ENCODE measurements around the gene OSBP2.

OSBP2 gene

GRCh38 chr22:30923168-30923900 lies 228.7 kb downstream of the OSBP2 start:
- Histone ChIP-seq H3K9me3 (ENCODE audit: severe bottlenecking) (no peaks in the 10 kb centered on the region), H3K27me3 (ENCODE audit: insufficient read depth, poor library complexity, severe bottlenecking) (no peaks in the 10 kb centered on the region), H3K4me1 (ENCODE audit: insufficient read depth, poor library complexity, severe bottlenecking) (no peaks in the 10 kb centered on the region), H3K27ac (ENCODE audit: poor library complexity, severe bottlenecking) (no peak overlapping the region), H3K36me3 (ENCODE audit: low read depth) (peaks cover 9% of the 10 kb centered on the region; the same call in 1 of the 2 replicates), H3K4me3 (ENCODE audit: severe bottlenecking) (no peak overlapping the region)
- no peak for DNase-seq (ENCODE audit: low spot score)
- no peak for TF ChIP-seq CTCF (IDR thresholded peaks at IDR 0.05; ENCODE audit: poor library complexity, severe bottlenecking)
- ATAC-seq (ENCODE audit: low read depth) = no peak

DNA sequence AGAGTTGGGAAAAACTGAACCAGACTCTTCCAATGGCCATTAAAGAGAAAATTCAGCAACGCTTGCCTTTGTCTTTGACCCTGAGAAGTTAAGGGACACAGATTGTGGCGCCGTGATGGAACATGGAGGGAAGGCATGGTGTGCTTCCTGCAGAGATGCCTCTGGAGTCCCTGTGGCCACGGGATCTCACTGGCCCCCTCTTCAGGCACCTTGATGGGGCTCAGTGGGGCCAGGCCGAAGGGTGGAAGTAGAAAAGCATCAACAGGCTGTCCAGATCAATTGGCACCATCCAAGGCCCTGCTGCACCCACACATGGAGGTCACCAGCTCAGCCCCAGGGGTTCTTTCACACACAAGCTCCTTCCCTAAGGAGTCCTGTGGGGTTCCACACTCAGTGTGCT lies 231.0 kb downstream of the OSBP2 start:
- DNase-seq (ENCODE audit: low spot score) = no peak
- peaks cover 26% of the 10 kb centered on the region for H3K36me3 ChIP-seq (ENCODE audit: low read depth)
- TF ChIP-seq CTCF (IDR thresholded peaks at IDR 0.05; ENCODE audit: poor library complexity, severe bottlenecking) = no peak

DNA sequence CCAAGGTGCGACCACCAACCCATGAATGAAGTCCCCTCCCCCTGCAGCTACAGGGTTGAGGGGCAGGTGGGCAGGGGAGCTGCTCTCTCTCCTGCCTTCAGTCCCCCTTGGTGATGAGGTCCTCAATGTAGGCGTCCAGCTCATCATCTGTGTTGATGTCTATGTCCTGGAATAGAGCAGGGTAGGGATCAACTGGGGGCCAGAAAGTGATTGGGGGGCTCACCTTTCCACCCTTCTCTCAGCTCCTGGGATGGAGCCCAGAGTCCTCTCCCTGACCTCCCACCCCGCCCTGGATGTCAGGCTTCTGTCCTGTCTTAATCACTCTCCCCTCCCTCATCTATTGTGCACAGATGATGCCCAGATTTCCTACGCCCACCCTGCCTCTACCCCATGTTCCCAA lies 232.0 kb downstream of the OSBP2 start:
- Histone ChIP-seq H3K4me3 (ENCODE audit: severe bottlenecking) (no peak overlapping the region), H3K9me3 (ENCODE audit: severe bottlenecking) (no peaks in the 10 kb centered on the region), H3K27ac (ENCODE audit: poor library complexity, severe bottlenecking) (no peak overlapping the region), H3K27me3 (ENCODE audit: insufficient read depth, poor library complexity, severe bottlenecking) (no peaks in the 10 kb centered on the region), H3K4me1 (ENCODE audit: insufficient read depth, poor library complexity, severe bottlenecking) (no peaks in the 10 kb centered on the region), H3K36me3 (ENCODE audit: low read depth) (peaks cover 36% of the 10 kb centered on the region)
- no peak for TF ChIP-seq CTCF (IDR thresholded peaks at IDR 0.05; ENCODE audit: poor library complexity, severe bottlenecking)
- no peak for DNase-seq (ENCODE audit: low spot score)
- ATAC-seq (ENCODE audit: low read depth) = no peak

More for the DNA sequence above, 231.0 kb downstream of the OSBP2 start:
- no peak overlapping the region for H3K4me3 ChIP-seq (ENCODE audit: severe bottlenecking)
- no peak overlapping the region for H3K27ac ChIP-seq (ENCODE audit: poor library complexity, severe bottlenecking)
- H3K9me3 ChIP-seq (ENCODE audit: severe bottlenecking) = no peaks in the 10 kb centered on the region
- ATAC-seq (ENCODE audit: low read depth) = no peak
- H3K4me1 ChIP-seq (ENCODE audit: insufficient read depth, poor library complexity, severe bottlenecking) = no peaks in the 10 kb centered on the region
- H3K27me3 ChIP-seq (ENCODE audit: insufficient read depth, poor library complexity, severe bottlenecking) = no peaks in the 10 kb centered on the region

- Histone ChIP-seq H3K4me1 (ENCODE audit: insufficient read depth, poor library complexity, severe bottlenecking) (no peaks in the 10 kb centered on the region), H3K27me3 (ENCODE audit: insufficient read depth, poor library complexity, severe bottlenecking) (no peaks in the 10 kb centered on the region), H3K36me3 (ENCODE audit: low read depth) (peaks cover 47% of the 10 kb centered on the region), H3K9me3 (ENCODE audit: severe bottlenecking) (no peaks in the 10 kb centered on the region), H3K4me3 (ENCODE audit: severe bottlenecking) (no peak overlapping the region), H3K27ac (ENCODE audit: poor library complexity, severe bottlenecking) (no peak overlapping the region)
- ATAC-seq (ENCODE audit: low read depth) = no peak
- DNase-seq (ENCODE audit: low spot score) = no peak
- TF ChIP-seq CTCF (IDR thresholded peaks at IDR 0.05; ENCODE audit: poor library complexity, severe bottlenecking) = no peak
These were observed 233.1 kb downstream of the OSBP2 start for GRCh38 chr22:30927806-30928205.

- Histone ChIP-seq H3K27ac (ENCODE audit: poor library complexity, severe bottlenecking) (no peak overlapping the region), H3K4me1 (ENCODE audit: insufficient read depth, poor library complexity, severe bottlenecking) (no peaks in the 10 kb centered on the region), H3K9me3 (ENCODE audit: severe bottlenecking) (no peaks in the 10 kb centered on the region), H3K4me3 (ENCODE audit: severe bottlenecking) (no peak overlapping the region), H3K36me3 (ENCODE audit: low read depth) (peaks cover 53% of the 10 kb centered on the region), H3K27me3 (ENCODE audit: insufficient read depth, poor library complexity, severe bottlenecking) (no peaks in the 10 kb centered on the region)
- ATAC-seq (ENCODE audit: low read depth) (no peak), DNase-seq (ENCODE audit: low spot score) (no peak)
- TF ChIP-seq CTCF (IDR thresholded peaks at IDR 0.05; ENCODE audit: poor library complexity, severe bottlenecking) = no peak
These were observed 233.7 kb downstream of the OSBP2 start for GRCh38 chr22:30928401-30928800.
